A549 (cell line): ENCODE data around the gene KCNJ10. TPM values are rescaled to one million over a fixed set of nuclear protein-coding genes. Genes with fewer than 3 reads are reported as not detected.
A peak's percentile ranks its signal among the peaks of the same experiment; 100 is the strongest.

Source experiments
- ATAC-seq, 2 experiments: fragments of 200-7000 bp in 1 of 2; fragments of >200 bp in 1 of 2; cut with Nextera tagmentation in 1 of 2; cut with Tn5 transposase in 1 of 2; 3 replicates each; pipeline versions ENCODE4 v1.8.0 to v1.9.1; 2018 to 2020; ENCODE audit warnings: mild to moderate bottlenecking in 1 of 2, moderate library complexity in 1 of 2
- CTCF ChIA-PET: fragments of 300-600 bp; sonication (Branson Sonifier 250); formaldehyde crosslinking; extraction: SDS; loops from one replicate; lab custom pipeline; 2021; ENCODE audit warnings: antibody characterized with exemption, inconsistent platforms; lab: Yijun Ruan, JAX
- POLR2A ChIA-PET: fragments of 350-600 bp; formaldehyde crosslinking; extraction: SDS; loops from one replicate; lab custom pipeline; 2021; ENCODE audit warnings: antibody characterized with exemption, inconsistent platforms; lab: Yijun Ruan, JAX
- DNase-seq, 2 experiments: peaks; one replicate each; pipeline versions ENCODE4 v3.0.0 to v3.0.0-alpha.2; 2011 to 2016; ENCODE audit warnings: low read depth in 1 of 2, low spot score in 1 of 2
- FAIRE-seq: peaks from 2 replicates; lab custom pipeline; 2011; peaks lifted over from hg19 to GRCh38; lab: Jason Lieb, UNC
- H3K27ac ChIP-seq, 2 experiments: fragments of >200 bp; sonication (Bioruptor Twin); formaldehyde crosslinking; 3 replicates each; pipeline ENCODE4 v1.5.1; 2016 to 2017
- H3K4me1 ChIP-seq: fragments of >200 bp; sonication (Bioruptor Twin); formaldehyde crosslinking; 3 replicates; pipeline ENCODE4 v1.6.1; 2016
- H3K4me2 ChIP-seq: fragments of >200 bp; sonication (Bioruptor Twin); formaldehyde crosslinking; 3 replicates; pipeline ENCODE4 v1.6.1; 2016
- H3K4me3 ChIP-seq: fragments of >200 bp; sonication (Bioruptor Twin); formaldehyde crosslinking; 3 replicates; pipeline ENCODE4 v1.5.1; 2016
- H3K9me3 ChIP-seq: fragments of >200 bp; sonication (Bioruptor Twin); formaldehyde crosslinking; 3 replicates; pipeline ENCODE4 v1.6.1; 2016
- BHLHE40 ChIP-seq: IDR thresholded peaks from 2 replicates; pipeline ENCODE4 v1.6.1; 2012; ENCODE audit warnings: low read depth, low read length, inconsistent platforms
- CBX2 ChIP-seq: fragments of 200-600 bp; sonication (generic); IDR thresholded peaks from 2 replicates; pipeline ENCODE4 v1.6.1; 2016; ENCODE audit warnings: low read depth, mild to moderate bottlenecking, borderline replicate concordance
- CHD2 ChIP-seq: fragments of 150-350 bp; IDR thresholded peaks from 2 replicates; pipeline ENCODE4 v1.6.1; 2014; ENCODE audit warnings: low read length; ENCODE audit not compliant: partially characterized antibody
- CHD4 ChIP-seq: fragments of 200-600 bp; sonication (generic); IDR thresholded peaks from 2 replicates; pipeline ENCODE4 v1.6.1; 2016; ENCODE audit warnings: antibody characterized with exemption, mild to moderate bottlenecking, borderline replicate concordance
- EHF ChIP-seq: fragments of 250-450 bp; sonication (Bioruptor Pico); IDR thresholded peaks from 2 replicates; pipeline ENCODE4 v1.5.0; 2020; ENCODE audit warnings: mild to moderate bottlenecking
- ESRRA ChIP-seq: fragments of 150-350 bp; IDR thresholded peaks from 2 replicates; pipeline ENCODE4 v1.6.1; 2014; ENCODE audit warnings: mild to moderate bottlenecking, low read length, borderline replicate concordance
- FOSL2 ChIP-seq, 2 experiments: fragments of 450-650 bp in 1 of 2; fragments of >200 bp in 1 of 2; sonication (Bioruptor Twin) in 1 of 2; formaldehyde crosslinking; IDR thresholded peaks; 2 replicates each; pipeline versions ENCODE4 v1.5.0 to v1.6.1; 2016 to 2020; ENCODE audit warnings: mild to moderate bottlenecking in 1 of 2, moderate library complexity in 1 of 2
- GATA3 ChIP-seq: IDR thresholded peaks from 2 replicates; pipeline ENCODE4 v1.6.1; 2012; ENCODE audit warnings: borderline replicate concordance
- HDAC2 ChIP-seq: fragments of 200-600 bp; sonication (generic); IDR thresholded peaks from 2 replicates; pipeline ENCODE4 v1.6.1; 2016
- JUN ChIP-seq, 2 experiments: fragments of >200 bp; sonication (Bioruptor Twin); formaldehyde crosslinking; IDR thresholded peaks; 2 replicates in 1 of 2; 3 replicates in 1 of 2; pipeline ENCODE4 v1.6.1; 2016 to 2017
- KDM1A ChIP-seq: fragments of 200-600 bp; sonication (generic); IDR thresholded peaks from 2 replicates; pipeline ENCODE4 v1.6.1; 2016; ENCODE audit warnings: low read depth, mild to moderate bottlenecking
- MAZ ChIP-seq: fragments of 150-350 bp; IDR thresholded peaks from 2 replicates; pipeline ENCODE4 v1.6.1; 2014; ENCODE audit warnings: antibody characterized with exemption, low read depth, low read length, borderline replicate concordance
- MYC ChIP-seq: IDR thresholded peaks from 2 replicates; pipeline ENCODE4 v1.6.1; 2012; ENCODE audit warnings: mild to moderate bottlenecking, inconsistent platforms, low read length, improper control_type of control experiment, borderline replicate concordance
- NPAS2 ChIP-seq: fragments of 250-450 bp; sonication (Bioruptor Pico); IDR thresholded peaks from 2 replicates; pipeline ENCODE4 v1.8.0; 2022; ENCODE audit warnings: mild to moderate bottlenecking, moderate library complexity, borderline replicate concordance
- NR3C1 ChIP-seq: fragments of >200 bp; sonication (Bioruptor Twin); formaldehyde crosslinking; IDR thresholded peaks from 3 replicates; pipeline ENCODE4 v1.6.1; 2017
- PHF8 ChIP-seq: fragments of 200-600 bp; sonication (generic); IDR thresholded peaks from 2 replicates; pipeline ENCODE4 v1.6.1; 2016; ENCODE audit warnings: low read depth, mild to moderate bottlenecking, antibody characterized with exemption, moderate library complexity, borderline replicate concordance
- POLR2A ChIP-seq: IDR thresholded peaks from 2 replicates; pipeline ENCODE4 v1.6.1; 2012; ENCODE audit warnings: mild to moderate bottlenecking, low read length
- POLR2AphosphoS2 ChIP-seq: conservative IDR thresholded peaks from 2 replicates; pipeline ENCODE4 v1.6.1; 2012; ENCODE audit warnings: low read length, improper control_type of control experiment, inconsistent platforms
- RCOR1 ChIP-seq: fragments of 150-350 bp; IDR thresholded peaks from 2 replicates; pipeline ENCODE4 v1.6.1; 2014; ENCODE audit warnings: antibody characterized with exemption, low read length, low read depth
- RNF2 ChIP-seq: fragments of 200-600 bp; sonication (generic); IDR thresholded peaks from 2 replicates; pipeline ENCODE4 v1.6.1; 2016; ENCODE audit warnings: low read depth, mild to moderate bottlenecking, antibody characterized with exemption, moderate library complexity, borderline replicate concordance
- SMC3 ChIP-seq: fragments of >200 bp; sonication (Bioruptor Twin); formaldehyde crosslinking; IDR thresholded peaks from 3 replicates; pipeline ENCODE4 v1.6.1; 2018; ENCODE audit warnings: inconsistent platforms
- ZFP36 ChIP-seq: fragments of 450-650 bp; IDR thresholded peaks from 2 replicates; pipeline ENCODE4 v1.6.1; 2014; ENCODE audit warnings: borderline replicate concordance; ENCODE audit not compliant: partially characterized antibody
- ZNF302 ChIP-seq: fragments of 250-450 bp; sonication (Bioruptor Pico); IDR thresholded peaks from 2 replicates; pipeline ENCODE4 v1.9.0; 2021; ENCODE audit warnings: inconsistent platforms, mild to moderate bottlenecking, moderate library complexity
- WGBS: methylation state at CpG from one replicate; pipeline ENCODE4 v1.1.6; 2017; ENCODE audit errors: missing lambda C conversion rate; 5-methylcytosine and 5-hydroxymethylcytosine counted together
- polyA plus RNA-seq, 4 experiments: library from polyadenylated mRNA; depleted of rRNA in 3 of 4; stranded (reverse); fragments of >200 nt; fragmentation: RNase III in 1 of 4; extraction: RNeasy Plus Mini Kit Qiagen cat#74134 plus additional on column Dnase treatment in 1 of 4; gene quantifications; 2 replicates in 3 of 4; 3 replicates in 1 of 4; pipeline ENCODE4 v1.2.3, GENCODE V29; 2011 to 2017
- TF ChIP-seq, protein P1 (sequence below): IDR thresholded peaks from 2 replicates; pipeline ENCODE4 v1.6.1; 2012
- TF ChIP-seq, protein P2 (sequence below): fragments of 200-600 bp; sonication (generic); IDR thresholded peaks from 2 replicates; pipeline ENCODE4 v1.6.1; 2016; ENCODE audit warnings: antibody characterized with exemption, mild to moderate bottlenecking, moderate library complexity

The KCNJ10 gene
- polyA plus RNA-seq, 2 of the 4 experiments (the other 2 are of a cell fraction), result 0.05 TPM; not detected in 1

DNA sequence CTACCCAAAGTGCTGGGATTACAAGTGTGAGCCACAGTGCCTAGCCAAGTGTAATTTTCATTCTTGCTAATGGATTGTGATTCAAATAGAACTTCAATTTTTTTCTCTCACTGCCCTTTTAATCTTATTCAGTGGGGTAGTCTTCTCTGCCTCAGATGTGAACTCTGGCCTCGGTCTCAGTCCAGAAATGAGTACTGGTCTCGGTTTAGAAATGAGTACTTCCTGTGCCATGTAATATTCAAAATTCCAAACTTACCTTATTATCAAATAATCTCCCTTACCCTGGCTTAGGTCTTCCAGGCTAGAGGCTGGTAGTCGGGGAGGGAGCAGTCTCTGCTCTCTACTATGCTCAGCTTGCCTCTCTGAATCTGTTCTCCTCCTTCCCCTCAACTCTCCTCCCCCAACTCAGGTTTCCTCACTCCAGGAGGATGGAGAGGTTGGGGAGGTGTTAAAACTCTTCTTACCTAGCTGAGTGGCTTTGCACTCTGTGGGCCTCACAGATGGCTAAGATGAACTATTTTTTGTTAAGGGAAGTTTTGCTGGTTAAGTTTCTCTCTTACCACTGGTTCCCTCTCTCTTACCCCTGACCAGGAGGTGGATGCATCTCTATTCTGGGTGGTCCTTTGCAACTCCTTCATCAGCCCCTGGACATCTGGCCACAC is 111.1 kb downstream of the KCNJ10 start (continued):
- TF ChIP-seq ZFP36, result no peak
- no peak for TF ChIP-seq CBX2
- no peak for TF ChIP-seq ESRRA
- no peak for TF ChIP-seq KDM1A

DNA sequence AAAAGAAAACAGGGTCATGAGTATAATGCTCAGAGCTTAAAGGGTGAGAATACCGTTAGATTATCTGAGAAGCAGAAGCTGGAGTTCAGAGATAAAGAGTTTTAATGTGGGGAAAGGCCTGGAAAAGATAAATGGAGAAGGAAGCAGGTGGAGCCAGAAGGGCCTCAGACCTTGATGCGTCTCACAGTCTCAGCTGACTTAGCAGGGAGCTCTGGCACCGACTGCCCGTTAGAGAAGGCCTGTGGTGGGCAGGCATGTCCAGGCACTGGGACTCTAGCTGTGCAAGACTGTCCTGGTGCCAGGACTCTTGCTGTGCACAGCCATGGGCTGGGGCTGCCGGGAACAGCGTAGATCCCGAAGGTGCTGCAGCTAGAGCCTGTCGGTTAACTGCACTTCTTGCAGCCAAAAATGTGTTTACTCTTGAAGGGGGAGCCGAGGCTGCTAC is 112.1 kb downstream of the KCNJ10 start:
- Histone ChIP-seq H3K4me2 (no peak overlapping the region), H3K27ac (no peak overlapping the region), H3K4me1 (peaks cover 5% of the 10 kb centered on the region; the same call in 1 of the 3 replicates), H3K9me3 (no peaks in the 10 kb centered on the region), H3K4me3 (no peak overlapping the region)
- FAIRE-seq (no peak), ATAC-seq (no peak; a peak in 1 of 6 replicates), DNase-seq (no peak)
- WGBS, result 62% methylated on average over 9 of the region's 9 CpGs
- CTCF ChIA-PET, result interaction anchor here (1.2 to 12.9 kb wide), 4 partner anchors 9 to 67 kb away, joined by 5 to 124 read pairs (median 6); no protein-coding TSS in a partner anchor
- TF ChIP-seq GATA3, result no peak
- no peak for TF ChIP-seq NR3C1
- no peak for TF ChIP-seq ZNF302
- no peak for TF ChIP-seq CHD2
- POLR2A ChIA-PET, result no interaction called here

DNA sequence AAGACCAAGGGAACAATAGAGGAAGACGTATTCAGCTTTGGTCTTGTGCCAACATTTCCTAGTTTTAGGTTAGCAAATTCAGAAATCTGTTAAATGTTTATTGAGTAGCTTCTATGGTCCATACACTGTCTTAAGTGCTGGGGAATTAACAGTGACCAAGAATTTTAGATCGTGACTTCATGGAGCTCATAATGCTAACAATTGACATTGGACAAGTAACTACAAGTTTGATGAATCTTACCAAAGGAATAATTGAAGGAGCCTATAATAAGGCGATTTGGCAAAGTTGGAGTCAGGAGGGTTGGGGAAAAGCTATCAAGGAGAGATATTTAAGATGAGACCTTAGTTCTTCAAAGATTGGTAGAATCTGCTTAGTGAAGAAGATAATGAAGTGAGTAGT is 114.5 kb downstream of the KCNJ10 start:
- H3K4me2 ChIP-seq, result no peak overlapping the region
- 30% methylated on average over 3 of the region's 3 CpGs for WGBS
- CTCF ChIA-PET, result interaction anchor here (0.7 to 12.9 kb wide), 7 partner anchors 10 to 60 kb away, joined by 3 to 124 read pairs (median 4); partner anchors contain the start of genes IGSF9 and TAGLN2
- POLR2A ChIA-PET, result no interaction called here
- TF ChIP-seq RCOR1 (no peak), MAZ (no peak), SMC3 (no peak), NPAS2 (no peak)
- TF ChIP-seq, all 56 proteins: peak for 0
- peaks cover 5% of the 10 kb centered on the region; the same call in 1 of the 3 replicates for H3K4me1 ChIP-seq
- no peak overlapping the region for H3K27ac ChIP-seq
- no peak overlapping the region for H3K4me3 ChIP-seq
- FAIRE-seq (no peak), ATAC-seq (no peak), DNase-seq (no peak)
- no peaks in the 10 kb centered on the region for H3K9me3 ChIP-seq

DNA sequence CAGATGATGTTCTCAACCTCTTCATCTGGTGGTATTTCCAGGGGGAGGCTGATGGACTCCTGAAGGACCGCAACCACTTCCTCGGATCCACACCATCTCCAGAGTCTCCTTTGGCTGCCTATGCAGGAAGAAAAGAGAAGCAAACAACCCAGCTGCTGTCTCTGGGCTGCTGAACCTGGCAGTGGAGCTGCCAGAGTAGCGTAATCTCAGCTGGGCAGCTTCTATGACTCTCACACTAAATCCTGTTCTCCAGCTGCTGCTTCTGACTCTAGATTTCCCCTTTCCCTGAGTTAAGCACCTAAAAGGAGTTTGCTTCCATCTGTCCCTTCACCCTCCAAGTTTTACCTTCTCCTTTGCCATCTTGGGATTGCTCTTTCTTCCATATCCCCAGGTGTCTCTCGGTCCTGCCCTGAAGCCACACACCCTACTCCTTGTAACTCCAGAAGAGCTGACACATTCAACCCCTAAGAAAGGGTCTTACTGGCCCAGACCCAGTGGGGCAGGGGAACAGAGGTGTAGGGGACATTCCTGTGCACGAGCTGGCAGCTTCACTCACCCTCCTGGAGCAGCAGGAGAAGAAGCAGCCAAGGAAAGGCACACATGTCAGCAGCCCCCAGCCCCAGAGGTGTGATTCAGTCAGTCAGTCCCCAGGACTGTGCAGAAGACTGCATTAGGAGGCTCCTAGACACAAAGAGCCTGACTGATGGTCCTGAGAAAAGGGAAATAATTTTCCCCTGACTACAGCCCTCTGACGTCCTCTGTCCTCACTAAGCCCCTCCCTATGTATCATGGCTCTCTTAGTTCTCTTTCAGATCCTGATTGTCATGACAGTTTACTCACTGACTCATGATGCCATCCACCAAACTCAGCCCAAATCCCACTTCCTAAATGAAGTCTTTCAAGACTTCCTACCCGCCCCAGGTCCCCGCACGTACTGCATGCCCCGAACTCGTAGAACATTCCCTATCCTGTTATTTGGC is 116.1 kb downstream of the KCNJ10 start, which contains the start of gene SLAMF9:
TSS of gene SLAMF9 (minus strand) at position 702 of the 980 bp plus-strand sequence. CDS start at position 602, 100 bp downstream.
- FAIRE-seq (no peak), DNase-seq (peak in 1 of 2 experiments; percentile 18), ATAC-seq (peak; percentile 48 to 79; a peak in 5 of 6 replicates)
- WGBS, result 41% methylated on average over 11 of the region's 11 CpGs
- POLR2A ChIA-PET, result no interaction called here
- H3K4me3 ChIP-seq, result no peak within 1 kb of the TSS
- CTCF ChIA-PET, result interaction anchor here (1.1 to 12.9 kb wide), 4 partner anchors 8 to 62 kb away, joined by 4 to 124 read pairs (median 12); partner anchors contain the start of gene IGSF9
- no peak within 1 kb of the TSS for H3K27ac ChIP-seq
- H3K4me2 ChIP-seq, result 0 out of 3 replicates have a peak within 1 kb of the TSS, but pooled peaks have one; percentile 21
- peaks cover 5% of the 10 kb centered on the region; the same call in 1 of the 3 replicates for H3K4me1 ChIP-seq
- H3K9me3 ChIP-seq, result no peaks in the 10 kb centered on the region
- TF ChIP-seq MAZ, result no peak
- no peak; the same call in 1 of the 2 replicates for TF ChIP-seq POLR2A
- TF ChIP-seq CHD4, result no peak
- no peak for TF ChIP-seq HDAC2
- TF ChIP-seq BHLHE40, result no peak
- TF ChIP-seq NR3C1, result no peak
- TF ChIP-seq ESRRA, result no peak
- TF ChIP-seq PHF8, result no peak
- TF ChIP-seq EHF, result no peak
- TF ChIP-seq POLR2AphosphoS2, result no peak
- TF ChIP-seq FOSL2 (IDR thresholded peaks at IDR 0.05), result no peak
- no peak for TF ChIP-seq FOSL2 (CRISPR knock-in tag; IDR thresholded peaks at IDR 0.05)
- TF ChIP-seq, protein P1, sequence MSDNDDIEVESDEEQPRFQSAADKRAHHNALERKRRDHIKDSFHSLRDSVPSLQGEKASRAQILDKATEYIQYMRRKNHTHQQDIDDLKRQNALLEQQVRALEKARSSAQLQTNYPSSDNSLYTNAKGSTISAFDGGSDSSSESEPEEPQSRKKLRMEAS, result no peak
- no peak for TF ChIP-seq MYC
- TF ChIP-seq RNF2, result no peak
- TF ChIP-seq JUN (IDR thresholded peaks at IDR 0.05), result no peak
- TF ChIP-seq, protein P2, sequence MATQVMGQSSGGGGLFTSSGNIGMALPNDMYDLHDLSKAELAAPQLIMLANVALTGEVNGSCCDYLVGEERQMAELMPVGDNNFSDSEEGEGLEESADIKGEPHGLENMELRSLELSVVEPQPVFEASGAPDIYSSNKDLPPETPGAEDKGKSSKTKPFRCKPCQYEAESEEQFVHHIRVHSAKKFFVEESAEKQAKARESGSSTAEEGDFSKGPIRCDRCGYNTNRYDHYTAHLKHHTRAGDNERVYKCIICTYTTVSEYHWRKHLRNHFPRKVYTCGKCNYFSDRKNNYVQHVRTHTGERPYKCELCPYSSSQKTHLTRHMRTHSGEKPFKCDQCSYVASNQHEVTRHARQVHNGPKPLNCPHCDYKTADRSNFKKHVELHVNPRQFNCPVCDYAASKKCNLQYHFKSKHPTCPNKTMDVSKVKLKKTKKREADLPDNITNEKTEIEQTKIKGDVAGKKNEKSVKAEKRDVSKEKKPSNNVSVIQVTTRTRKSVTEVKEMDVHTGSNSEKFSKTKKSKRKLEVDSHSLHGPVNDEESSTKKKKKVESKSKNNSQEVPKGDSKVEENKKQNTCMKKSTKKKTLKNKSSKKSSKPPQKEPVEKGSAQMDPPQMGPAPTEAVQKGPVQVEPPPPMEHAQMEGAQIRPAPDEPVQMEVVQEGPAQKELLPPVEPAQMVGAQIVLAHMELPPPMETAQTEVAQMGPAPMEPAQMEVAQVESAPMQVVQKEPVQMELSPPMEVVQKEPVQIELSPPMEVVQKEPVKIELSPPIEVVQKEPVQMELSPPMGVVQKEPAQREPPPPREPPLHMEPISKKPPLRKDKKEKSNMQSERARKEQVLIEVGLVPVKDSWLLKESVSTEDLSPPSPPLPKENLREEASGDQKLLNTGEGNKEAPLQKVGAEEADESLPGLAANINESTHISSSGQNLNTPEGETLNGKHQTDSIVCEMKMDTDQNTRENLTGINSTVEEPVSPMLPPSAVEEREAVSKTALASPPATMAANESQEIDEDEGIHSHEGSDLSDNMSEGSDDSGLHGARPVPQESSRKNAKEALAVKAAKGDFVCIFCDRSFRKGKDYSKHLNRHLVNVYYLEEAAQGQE, result no peak
